ENCODE measurements around the gene ITPA. TPM values are rescaled to one million over a fixed set of nuclear protein-coding genes. Genes with fewer than 3 reads are reported as not detected.
"Not testable (repeated sequence)": the region's sequence is repeated elsewhere in the genome, so short reads cannot be mapped to it uniquely, and the experiment has no call there.

ITPA gene
- total RNA-seq, 1 experiment from 2014 or later, result 116 TPM

GRCh38 chr20:3172933-3173609 lies 36.2 kb upstream of the ITPA start, which contains the start of gene LZTS3:
TSS of gene LZTS3 (minus strand) at chr20:3173549. CDS start at chr20:3167163, 6,386 bp downstream.
- DNase-seq (ENCODE audit: extremely low read depth, low read depth), result peak; percentile 18

GRCh38 chr20:3173610-3174441 lies 35.5 kb upstream of the ITPA start:
- DNase-seq (ENCODE audit: extremely low read depth, low read depth), result peak; percentile 80

- DNase-seq (ENCODE audit: extremely low read depth, low read depth), result no peak
These were observed 34.6 kb upstream of the ITPA start for GRCh38 chr20:3174442-3175261.

- no peak for DNase-seq (ENCODE audit: extremely low read depth, low read depth)
These were observed 34.0 kb upstream of the ITPA start for GRCh38 chr20:3175270-3175669.

- no peak for DNase-seq (ENCODE audit: extremely low read depth, low read depth)
These were observed 31.4 kb upstream of the ITPA start for GRCh38 chr20:3177746-3178485.

- DNase-seq (ENCODE audit: extremely low read depth, low read depth), result no peak
These were observed 29.0 kb upstream of the ITPA start for GRCh38 chr20:3180319-3180718.

GRCh38 chr20:3181270-3181669 lies 28.0 kb upstream of the ITPA start:
- DNase-seq (ENCODE audit: extremely low read depth, low read depth), result no peak

GRCh38 chr20:3182429-3182828 lies 26.9 kb upstream of the ITPA start:
- not testable (repeated sequence) for DNase-seq (ENCODE audit: extremely low read depth, low read depth)

GRCh38 chr20:3183896-3184612 lies 25.2 kb upstream of the ITPA start:
- DNase-seq (ENCODE audit: extremely low read depth, low read depth), result no peak

- DNase-seq (ENCODE audit: extremely low read depth, low read depth), result not testable (repeated sequence)
These were observed 21.4 kb upstream of the ITPA start for GRCh38 chr20:3187861-3188260.

- no peak for DNase-seq (ENCODE audit: extremely low read depth, low read depth)
These were observed 20.4 kb upstream of the ITPA start for GRCh38 chr20:3188823-3189413.

GRCh38 chr20:3189561-3190131 lies 19.7 kb upstream of the ITPA start:
- no peak for DNase-seq (ENCODE audit: extremely low read depth, low read depth)

- DNase-seq (ENCODE audit: extremely low read depth, low read depth), result no peak
These were observed 18.6 kb upstream of the ITPA start for GRCh38 chr20:3190681-3191111.

- no peak for DNase-seq (ENCODE audit: extremely low read depth, low read depth)
These were observed 16.9 kb upstream of the ITPA start for GRCh38 chr20:3192226-3193015.

- no peak for DNase-seq (ENCODE audit: extremely low read depth, low read depth)
These were observed 15.3 kb upstream of the ITPA start for GRCh38 chr20:3193806-3194616.

GRCh38 chr20:3194617-3195280 lies 14.5 kb upstream of the ITPA start:
- no peak for DNase-seq (ENCODE audit: extremely low read depth, low read depth)
